AG10803 (cell line): Measurements from ENCODE around the gene FBXL22.

Source experiments
- DNase-seq: peaks from one replicate; pipeline ENCODE4 v3.0.0; 2010; ENCODE audit warnings: low read depth
- H3K4me3 ChIP-seq: 2 replicates; pipeline ENCODE4 v1.5.1; 2011; ENCODE audit warnings: mild to moderate bottlenecking, low read length, control low read depth
- TF ChIP-seq, protein P1 (sequence below): conservative IDR thresholded peaks from 2 replicates; pipeline ENCODE4 v1.5.1; 2011; ENCODE audit warnings: mild to moderate bottlenecking, low read length, control low read depth, inconsistent platforms

FBXL22 gene

DNA sequence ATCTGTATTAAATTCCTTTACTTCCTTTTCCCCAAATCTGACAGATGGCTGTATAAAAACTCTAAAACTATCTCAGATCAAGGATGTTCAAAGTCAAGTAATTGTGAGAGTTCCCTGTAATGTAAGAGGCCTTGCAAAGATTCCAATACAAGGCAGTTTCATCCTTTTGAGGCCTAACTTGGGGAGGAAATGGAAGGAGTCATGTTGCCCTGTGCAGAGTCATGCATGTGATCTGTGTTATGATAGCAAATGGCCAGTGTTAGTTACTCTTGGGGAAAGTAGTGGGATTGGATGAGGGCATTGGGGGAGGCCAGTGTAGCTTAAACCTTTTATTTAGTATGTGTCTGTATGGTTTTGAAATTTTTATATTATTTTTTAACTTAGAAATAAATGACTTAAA is 23.7 kb upstream of the FBXL22 start:
- no peak overlapping the region for H3K4me3 ChIP-seq
- DNase-seq: no peak
- TF ChIP-seq, protein P1, sequence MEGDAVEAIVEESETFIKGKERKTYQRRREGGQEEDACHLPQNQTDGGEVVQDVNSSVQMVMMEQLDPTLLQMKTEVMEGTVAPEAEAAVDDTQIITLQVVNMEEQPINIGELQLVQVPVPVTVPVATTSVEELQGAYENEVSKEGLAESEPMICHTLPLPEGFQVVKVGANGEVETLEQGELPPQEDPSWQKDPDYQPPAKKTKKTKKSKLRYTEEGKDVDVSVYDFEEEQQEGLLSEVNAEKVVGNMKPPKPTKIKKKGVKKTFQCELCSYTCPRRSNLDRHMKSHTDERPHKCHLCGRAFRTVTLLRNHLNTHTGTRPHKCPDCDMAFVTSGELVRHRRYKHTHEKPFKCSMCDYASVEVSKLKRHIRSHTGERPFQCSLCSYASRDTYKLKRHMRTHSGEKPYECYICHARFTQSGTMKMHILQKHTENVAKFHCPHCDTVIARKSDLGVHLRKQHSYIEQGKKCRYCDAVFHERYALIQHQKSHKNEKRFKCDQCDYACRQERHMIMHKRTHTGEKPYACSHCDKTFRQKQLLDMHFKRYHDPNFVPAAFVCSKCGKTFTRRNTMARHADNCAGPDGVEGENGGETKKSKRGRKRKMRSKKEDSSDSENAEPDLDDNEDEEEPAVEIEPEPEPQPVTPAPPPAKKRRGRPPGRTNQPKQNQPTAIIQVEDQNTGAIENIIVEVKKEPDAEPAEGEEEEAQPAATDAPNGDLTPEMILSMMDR: no peak

DNA sequence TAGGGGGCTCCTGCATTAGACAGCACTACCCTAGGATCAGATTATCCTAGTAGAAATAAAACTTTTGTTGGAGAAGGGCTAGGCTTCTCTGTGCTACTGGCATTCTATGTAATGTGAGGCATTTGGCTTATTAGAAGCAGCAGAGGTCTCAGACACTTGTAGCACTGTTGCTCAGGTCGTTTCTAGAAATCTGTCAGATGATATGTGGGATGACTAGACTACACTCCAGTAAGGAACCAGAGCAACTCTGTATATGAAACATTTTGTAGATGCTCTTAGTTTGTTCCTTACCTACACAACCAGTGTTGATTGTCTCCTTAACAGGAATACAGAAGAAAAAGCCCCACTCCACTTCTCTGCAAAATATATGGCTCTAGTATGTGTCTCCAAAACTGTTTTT is 21.9 kb upstream of the FBXL22 start:
- DNase-seq: no peak
- H3K4me3 ChIP-seq: no peak overlapping the region
- TF ChIP-seq, protein P1: no peak

DNA sequence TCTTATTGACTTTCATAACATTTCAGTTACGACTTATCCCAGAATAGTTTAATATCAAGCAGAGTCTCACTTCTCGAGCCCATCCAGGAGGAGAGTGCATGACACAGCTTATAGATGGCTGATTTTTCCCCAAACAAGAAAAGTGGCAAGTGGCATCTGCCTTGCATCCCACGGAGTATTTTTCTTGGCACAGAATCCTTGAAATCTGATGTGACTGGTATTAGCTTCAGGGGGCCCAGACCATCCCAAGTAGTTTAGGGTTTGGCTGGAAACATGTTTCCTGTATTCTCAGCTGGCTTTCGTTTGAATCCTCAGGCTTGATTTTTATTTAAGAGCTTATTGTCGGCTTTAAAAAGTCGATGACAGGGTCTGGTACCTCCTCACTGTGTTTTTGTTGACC is 20.7 kb upstream of the FBXL22 start:
- TF ChIP-seq, protein P1: no peak
- no peak for DNase-seq
- H3K4me3 ChIP-seq: no peak overlapping the region

DNA sequence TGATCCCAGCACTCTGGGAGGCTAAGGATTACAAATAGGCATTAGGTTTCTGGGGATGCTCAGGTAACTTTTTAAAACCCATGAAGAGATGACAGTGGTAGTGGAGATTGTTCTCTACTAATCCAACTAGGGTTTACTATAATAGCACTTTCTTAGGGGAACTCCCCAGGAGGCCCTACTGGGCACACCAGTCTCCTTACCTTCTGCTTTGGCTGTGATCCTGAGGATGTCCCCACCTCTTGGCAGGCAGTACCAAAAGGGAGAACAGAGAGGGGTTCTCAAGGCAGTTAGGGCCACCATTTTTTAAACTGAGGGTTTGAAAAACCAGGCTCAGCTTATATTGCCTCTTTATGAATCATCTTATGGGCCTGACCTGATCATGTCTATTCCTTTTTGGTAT is 15.0 kb upstream of the FBXL22 start:
- TF ChIP-seq, protein P1: no peak
- no peak for DNase-seq
- H3K4me3 ChIP-seq: no peak overlapping the region

DNA sequence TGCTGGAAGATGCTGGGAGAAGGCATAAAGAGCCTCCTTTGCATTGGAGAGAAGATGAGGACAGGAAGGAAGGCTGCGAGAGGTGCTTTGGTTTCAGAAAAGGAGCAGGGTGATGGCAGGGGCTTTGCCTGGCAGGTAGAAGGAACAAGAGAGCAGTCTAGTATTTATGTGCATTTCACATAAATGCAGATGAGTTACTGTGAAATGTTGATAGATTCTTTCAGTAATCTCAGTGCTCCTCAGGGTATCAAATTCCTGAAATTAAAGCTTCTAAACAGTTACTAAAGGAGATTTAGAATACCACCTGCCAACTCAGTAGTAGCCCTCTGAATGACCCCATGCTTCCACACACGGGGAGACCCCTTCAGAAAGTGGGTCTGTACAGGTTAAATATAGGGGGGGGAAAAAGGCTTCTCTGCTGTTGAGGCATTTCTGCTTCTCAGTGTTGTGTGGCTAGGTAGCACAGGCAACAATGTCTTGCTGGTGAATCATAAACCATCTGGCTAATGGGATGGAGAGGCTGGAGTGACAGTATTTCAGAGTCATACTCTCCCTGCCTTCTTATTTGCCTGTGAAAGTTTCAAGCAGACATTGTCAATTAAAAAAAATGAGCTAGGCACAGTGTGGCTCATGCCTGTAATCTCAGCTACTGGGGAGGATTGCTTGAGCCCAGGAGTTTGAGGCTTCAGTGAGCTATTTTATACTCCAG is 14.3 kb upstream of the FBXL22 start:
- H3K4me3 ChIP-seq: no peak overlapping the region
- DNase-seq: peak; percentile 85
- TF ChIP-seq, protein P1: no peak

DNA sequence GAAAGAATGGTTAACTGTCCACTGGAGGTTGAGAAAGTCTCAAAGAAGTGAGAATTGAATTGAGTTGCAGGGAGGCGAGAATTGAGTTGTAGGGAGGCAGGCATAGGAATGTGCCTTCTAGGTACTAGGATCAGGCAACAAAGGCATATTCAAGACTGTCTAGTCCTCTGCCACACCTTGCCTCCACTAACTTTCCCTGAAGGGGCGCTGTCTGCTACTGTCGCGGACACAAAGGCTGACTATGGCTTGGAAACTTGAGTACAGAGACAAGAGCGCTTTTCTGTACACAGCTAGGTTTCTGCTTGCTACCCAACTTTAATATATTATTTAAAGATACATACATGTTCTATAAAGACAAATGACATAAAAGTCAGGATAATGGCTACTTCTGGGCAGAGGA is 10.4 kb upstream of the FBXL22 start:
- TF ChIP-seq, protein P1: no peak
- no peak overlapping the region for H3K4me3 ChIP-seq
- DNase-seq: no peak

DNA sequence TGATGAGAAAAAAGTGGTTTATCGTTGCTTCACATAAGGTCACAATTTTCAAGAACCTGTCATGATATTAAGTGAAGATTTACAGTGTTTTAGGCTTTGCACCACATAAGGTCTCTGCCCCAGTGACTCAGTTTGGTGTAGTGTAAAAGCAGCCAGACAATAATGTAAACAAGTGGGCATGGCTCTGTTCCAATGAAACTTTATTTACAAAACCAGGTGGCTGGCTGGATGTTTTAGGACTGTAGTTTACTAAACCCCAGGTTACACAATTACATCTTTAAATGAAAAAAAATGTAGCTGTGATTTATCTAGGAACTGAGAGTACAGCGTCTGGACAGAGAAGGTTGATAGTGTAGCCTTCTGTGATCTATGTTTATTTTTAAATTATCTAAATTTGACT is 9.7 kb upstream of the FBXL22 start:
- DNase-seq: peak; percentile 81
- TF ChIP-seq, protein P1: no peak
- H3K4me3 ChIP-seq: no peak overlapping the region
